ENCODE data around the gene MYH7B.

MYH7B gene

GRCh38 chr20:34942301-34942700, 13.4 kb upstream of the MYH7B start:
- no peak for FAIRE-seq
- TF ChIP-seq POLR2AphosphoS5 (IDR thresholded peaks at IDR 0.05; ENCODE audit: low read depth, low read length) (no peak), POLR2A (IDR thresholded peaks at IDR 0.05; ENCODE audit: low read depth, low read length) (no peak), SPI1 (IDR thresholded peaks at IDR 0.05; ENCODE audit: low read depth, low read length) (no peak), PAX5 (IDR thresholded peaks at IDR 0.05; ENCODE audit: insufficient read depth, low read length, severe bottlenecking) (no peak), POU2F2 (IDR thresholded peaks at IDR 0.05; ENCODE audit: low read depth, low read length) (no peak), TAF1 (IDR thresholded peaks at IDR 0.05; ENCODE audit: low read depth, low read length) (no peak)

GRCh38 chr20:34943808-34944567, 11.7 kb upstream of the MYH7B start:
- DNase-seq (ENCODE audit: insufficient read length, low spot score) (no peak), FAIRE-seq (no peak)
- TF ChIP-seq POLR2AphosphoS5 (IDR thresholded peaks at IDR 0.05; ENCODE audit: low read depth, low read length): no peak

More at GRCh38 chr20:34942301-34942700, 13.4 kb upstream of the MYH7B start:
- no peak for DNase-seq (ENCODE audit: insufficient read length, low spot score)

GRCh38 chr20:34945315-34946077, 10.2 kb upstream of the MYH7B start:
- FAIRE-seq: no peak
- no peak for TF ChIP-seq SPI1 (IDR thresholded peaks at IDR 0.05; ENCODE audit: low read depth, low read length)
- no peak for TF ChIP-seq TAF1 (IDR thresholded peaks at IDR 0.05; ENCODE audit: low read depth, low read length)
- TF ChIP-seq PAX5 (IDR thresholded peaks at IDR 0.05; ENCODE audit: insufficient read depth, low read length, severe bottlenecking): no peak
- no peak for TF ChIP-seq POLR2A (IDR thresholded peaks at IDR 0.05; ENCODE audit: low read depth, low read length)
- TF ChIP-seq POU2F2 (IDR thresholded peaks at IDR 0.05; ENCODE audit: low read depth, low read length): no peak
- no peak for TF ChIP-seq POLR2AphosphoS5 (IDR thresholded peaks at IDR 0.05; ENCODE audit: low read depth, low read length)
- DNase-seq (ENCODE audit: insufficient read length, low spot score): no peak

GRCh38 chr20:34946661-34947060, 9.0 kb upstream of the MYH7B start:
- no peak for FAIRE-seq
- DNase-seq (ENCODE audit: insufficient read length, low spot score): no peak
- no peak for TF ChIP-seq SPI1 (IDR thresholded peaks at IDR 0.05; ENCODE audit: low read depth, low read length)

GRCh38 chr20:34947336-34947735, 8.3 kb upstream of the MYH7B start:
- DNase-seq (ENCODE audit: insufficient read length, low spot score): no peak
- no peak for TF ChIP-seq POLR2AphosphoS5 (IDR thresholded peaks at IDR 0.05; ENCODE audit: low read depth, low read length)
- no peak for TF ChIP-seq TAF1 (IDR thresholded peaks at IDR 0.05; ENCODE audit: low read depth, low read length)
- no peak for TF ChIP-seq SPI1 (IDR thresholded peaks at IDR 0.05; ENCODE audit: low read depth, low read length)
- no peak for TF ChIP-seq PAX5 (IDR thresholded peaks at IDR 0.05; ENCODE audit: insufficient read depth, low read length, severe bottlenecking)
- TF ChIP-seq POLR2A (IDR thresholded peaks at IDR 0.05; ENCODE audit: low read depth, low read length): no peak
- TF ChIP-seq POU2F2 (IDR thresholded peaks at IDR 0.05; ENCODE audit: low read depth, low read length): no peak
- no peak for FAIRE-seq

- TF ChIP-seq PAX5 (IDR thresholded peaks at IDR 0.05; ENCODE audit: insufficient read depth, low read length, severe bottlenecking): no peak
- no peak for FAIRE-seq
- DNase-seq (ENCODE audit: insufficient read length, low spot score): no peak
These were observed 7.6 kb upstream of the MYH7B start for GRCh38 chr20:34948030-34948429.

- TF ChIP-seq POLR2A (IDR thresholded peaks at IDR 0.05; ENCODE audit: low read depth, low read length) (no peak), TAF1 (IDR thresholded peaks at IDR 0.05; ENCODE audit: low read depth, low read length) (no peak), POLR2AphosphoS5 (IDR thresholded peaks at IDR 0.05; ENCODE audit: low read depth, low read length) (no peak), POU2F2 (IDR thresholded peaks at IDR 0.05; ENCODE audit: low read depth, low read length) (no peak), PAX5 (IDR thresholded peaks at IDR 0.05; ENCODE audit: insufficient read depth, low read length, severe bottlenecking) (no peak), SPI1 (IDR thresholded peaks at IDR 0.05; ENCODE audit: low read depth, low read length) (no peak)
- FAIRE-seq: no peak
These were observed 6.5 kb upstream of the MYH7B start for GRCh38 chr20:34949120-34949519.

GRCh38 chr20:34951252-34951651, 4.4 kb upstream of the MYH7B start:
- FAIRE-seq (no peak), DNase-seq (ENCODE audit: insufficient read length, low spot score) (no peak)
- TF ChIP-seq POU2F2 (IDR thresholded peaks at IDR 0.05; ENCODE audit: low read depth, low read length): no peak

More at GRCh38 chr20:34949120-34949519, 6.5 kb upstream of the MYH7B start:
- no peak for DNase-seq (ENCODE audit: insufficient read length, low spot score)

- FAIRE-seq (no peak), DNase-seq (ENCODE audit: insufficient read length, low spot score) (no peak)
- no peak for TF ChIP-seq PAX5 (IDR thresholded peaks at IDR 0.05; ENCODE audit: insufficient read depth, low read length, severe bottlenecking)
- TF ChIP-seq TAF1 (IDR thresholded peaks at IDR 0.05; ENCODE audit: low read depth, low read length): no peak
- no peak for TF ChIP-seq SPI1 (IDR thresholded peaks at IDR 0.05; ENCODE audit: low read depth, low read length)
- TF ChIP-seq POLR2A (IDR thresholded peaks at IDR 0.05; ENCODE audit: low read depth, low read length): no peak
- TF ChIP-seq POU2F2 (IDR thresholded peaks at IDR 0.05; ENCODE audit: low read depth, low read length): no peak
- TF ChIP-seq POLR2AphosphoS5 (IDR thresholded peaks at IDR 0.05; ENCODE audit: low read depth, low read length): no peak
These were observed 4.0 kb upstream of the MYH7B start for GRCh38 chr20:34951652-34952051.

- DNase-seq (ENCODE audit: insufficient read length, low spot score) (no peak), FAIRE-seq (no peak)
- no peak for TF ChIP-seq POU2F2 (IDR thresholded peaks at IDR 0.05; ENCODE audit: low read depth, low read length)
- no peak for TF ChIP-seq TAF1 (IDR thresholded peaks at IDR 0.05; ENCODE audit: low read depth, low read length)
- TF ChIP-seq PAX5 (IDR thresholded peaks at IDR 0.05; ENCODE audit: insufficient read depth, low read length, severe bottlenecking): no peak
- TF ChIP-seq POLR2A (IDR thresholded peaks at IDR 0.05; ENCODE audit: low read depth, low read length): no peak
- no peak for TF ChIP-seq POLR2AphosphoS5 (IDR thresholded peaks at IDR 0.05; ENCODE audit: low read depth, low read length)
- TF ChIP-seq SPI1 (IDR thresholded peaks at IDR 0.05; ENCODE audit: low read depth, low read length): no peak
These were observed 3.0 kb upstream of the MYH7B start for GRCh38 chr20:34952671-34953070.
